H1 (cell line): ENCODE results near the gene ATP1A3. TPM values are rescaled to one million over a fixed set of nuclear protein-coding genes. Genes with fewer than 3 reads are reported as not detected.

Source experiments
- CTCF ChIA-PET: fragments of 300-600 bp; sonication (Branson Sonifier 250); formaldehyde crosslinking; loops from one replicate; lab custom pipeline; 2021; ENCODE audit not compliant: partially characterized antibody; lab: Charles Lee
- POLR2A ChIA-PET: fragments of 300-600 bp; sonication (Branson Sonifier 250); formaldehyde crosslinking; loops from one replicate; lab custom pipeline; 2021; ENCODE audit warnings: inconsistent platforms; ENCODE audit not compliant: partially characterized antibody; lab: Charles Lee
- DNase-seq, 2 experiments: peaks; one replicate each; pipeline versions ENCODE4 v3.0.0 to v3.0.0-alpha.2; 2010 to 2022; ENCODE audit warnings: low spot score in 2 of 2, low read depth in 1 of 2, mixed read lengths in 1 of 2
- FAIRE-seq: peaks from 2 replicates; lab custom pipeline; 2011; peaks lifted over from hg19 to GRCh38; lab: Jason Lieb, UNC
- H2AFZ ChIP-seq: 2 replicates; pipeline ENCODE4 v1.8.1; 2012; ENCODE audit warnings: low read length, inconsistent platforms
- H2AK5ac ChIP-seq: 2 replicates; pipeline ENCODE4 v1.6.1; 2013; ENCODE audit warnings: low read depth, low read length
- H2BK120ac ChIP-seq: replicated peaks from 2 replicates; pipeline ENCODE3; 2013; ENCODE audit warnings: low read depth, low read length, inconsistent platforms
- H2BK12ac ChIP-seq: 2 replicates; pipeline ENCODE4 v1.6.1; 2013; ENCODE audit warnings: low read depth, low read length
- H2BK15ac ChIP-seq: 2 replicates; pipeline ENCODE4 v1.6.1; 2013; ENCODE audit warnings: low read length
- H2BK20ac ChIP-seq: 2 replicates; pipeline ENCODE4 v1.6.1; 2013; ENCODE audit warnings: low read length
- H2BK5ac ChIP-seq: 2 replicates; pipeline ENCODE4 v1.6.1; 2013; ENCODE audit warnings: low read depth, low read length
- H3K14ac ChIP-seq: 2 replicates; pipeline ENCODE4 v1.6.1; 2013; ENCODE audit warnings: inconsistent platforms; ENCODE audit not compliant: insufficient read length
- H3K18ac ChIP-seq: 2 replicates; pipeline ENCODE4 v1.6.1; 2013; ENCODE audit warnings: low read length; ENCODE audit errors: extremely low read depth
- H3K23ac ChIP-seq: 2 replicates; pipeline ENCODE4 v1.6.1; 2013; ENCODE audit warnings: inconsistent platforms; ENCODE audit not compliant: insufficient read length
- H3K23me2 ChIP-seq: 2 replicates; pipeline ENCODE4 v1.6.1; 2013; ENCODE audit warnings: low read depth, low read length
- H3K27ac ChIP-seq: 2 replicates; pipeline ENCODE4 v1.6.1; 2011; ENCODE audit warnings: low read depth, low read length, inconsistent platforms
- H3K27me3 ChIP-seq, 4 experiments: replicated peaks in 1 of 4; 1 replicate in 1 of 4; 2 replicates in 3 of 4; pipeline versions ENCODE4 v1.6.1 to v1.8.1; 2011 to 2013; ENCODE audit warnings: low read length in 3 of 4, mild to moderate bottlenecking in 3 of 4, inconsistent platforms in 2 of 4, mixed read lengths in 2 of 4, moderate library complexity in 1 of 4; ENCODE audit not compliant: control insufficient read depth in 3 of 4, insufficient read depth in 3 of 4; ENCODE audit errors: extremely low read depth in 1 of 4
- H3K36me3 ChIP-seq, 4 experiments: 2 replicates each; pipeline versions ENCODE4 v1.6.1 to v1.8.1; 2011 to 2013; ENCODE audit warnings: mild to moderate bottlenecking in 4 of 4, low read length in 3 of 4, moderate library complexity in 2 of 4, control low read depth in 1 of 4, inconsistent platforms in 1 of 4; ENCODE audit not compliant: insufficient read depth in 4 of 4, control insufficient read depth in 2 of 4
- H3K4ac ChIP-seq: replicated peaks from 2 replicates; pipeline ENCODE3; 2013; ENCODE audit warnings: low read length, low read depth, mixed read lengths, inconsistent platforms; ENCODE audit not compliant: insufficient read length
- H3K4me1 ChIP-seq, 4 experiments: replicated peaks in 1 of 4; 1 replicate in 1 of 4; 2 replicates in 3 of 4; pipeline versions ENCODE4 v1.6.1 to v1.8.1; 2011 to 2013; ENCODE audit warnings: low read length in 3 of 4, inconsistent platforms in 2 of 4, mixed read lengths in 1 of 4; ENCODE audit not compliant: insufficient read depth in 4 of 4, control insufficient read depth in 3 of 4
- H3K4me2 ChIP-seq, 2 experiments: 2 replicates each; pipeline versions ENCODE4 v1.6.1 to v1.8.1; 2011 to 2013; ENCODE audit warnings: low read depth in 2 of 2, low read length in 2 of 2, control low read depth in 1 of 2, inconsistent platforms in 1 of 2, mild to moderate bottlenecking in 1 of 2; ENCODE audit not compliant: insufficient read depth in 1 of 2
- H3K4me3 ChIP-seq, 4 experiments: fragments of 200-600, 300-600 bp in 1 of 4; sonication (generic), shearing (Covaris generic), sonication (Bioruptor Twin) in 1 of 4; 2 replicates each; pipeline versions ENCODE4 v1.5.1 to v1.8.1; 2011 to 2016; ENCODE audit warnings: low read length in 4 of 4, low read depth in 3 of 4, control low read depth in 2 of 4, inconsistent platforms in 2 of 4, mild to moderate bottlenecking in 2 of 4, mixed read lengths in 1 of 4, moderate library complexity in 1 of 4; ENCODE audit not compliant: insufficient read depth in 2 of 4; ENCODE audit errors: extremely low read depth in 1 of 4
- H3K56ac ChIP-seq: replicated peaks from 2 replicates; pipeline ENCODE3; 2013; ENCODE audit warnings: low read depth, mild to moderate bottlenecking, mixed read lengths, low read length, inconsistent platforms; ENCODE audit not compliant: insufficient read length
- H3K79me1 ChIP-seq: 2 replicates; pipeline ENCODE4 v1.6.1; 2013; ENCODE audit warnings: low read depth, low read length, control low read depth
- H3K79me2 ChIP-seq, 2 experiments: 2 replicates each; pipeline versions ENCODE4 v1.6.1 to v1.8.1; 2012 to 2013; ENCODE audit warnings: low read length in 2 of 2, mild to moderate bottlenecking in 2 of 2, inconsistent platforms in 1 of 2; ENCODE audit not compliant: insufficient read depth in 2 of 2, control insufficient read depth in 1 of 2
- H3K9ac ChIP-seq, 4 experiments: replicated peaks in 1 of 4; 1 replicate in 1 of 4; 2 replicates in 3 of 4; pipeline versions ENCODE4 v1.6.1 to v1.8.1; 2011 to 2013; ENCODE audit warnings: low read depth in 3 of 4, low read length in 3 of 4, control low read depth in 2 of 4, mild to moderate bottlenecking in 2 of 4, moderate library complexity in 2 of 4, inconsistent platforms in 1 of 4; ENCODE audit errors: extremely low read depth in 1 of 4
- H3K9me3 ChIP-seq, 2 experiments: 2 replicates each; pipeline versions ENCODE4 v1.6.1 to v1.8.1; 2012 to 2013; ENCODE audit warnings: mild to moderate bottlenecking in 2 of 2, moderate library complexity in 2 of 2, control low read depth in 1 of 2, inconsistent platforms in 1 of 2, low read depth in 1 of 2, low read length in 1 of 2, mixed read lengths in 1 of 2; ENCODE audit not compliant: insufficient read depth in 2 of 2
- H4K20me1 ChIP-seq, 2 experiments: replicated peaks in 1 of 2; 2 replicates each; pipeline versions ENCODE3 to v1.8.1; 2011 to 2013; ENCODE audit warnings: inconsistent platforms in 2 of 2, low read length in 2 of 2, mild to moderate bottlenecking in 1 of 2; ENCODE audit not compliant: insufficient read depth in 2 of 2, control insufficient read depth in 1 of 2
- H4K5ac ChIP-seq: 2 replicates; pipeline ENCODE4 v1.6.1; 2013; ENCODE audit warnings: low read length, low read depth, mixed read lengths, inconsistent platforms; ENCODE audit not compliant: insufficient read length
- H4K8ac ChIP-seq: 2 replicates; pipeline ENCODE4 v1.8.0; 2013; ENCODE audit warnings: mild to moderate bottlenecking, moderate library complexity, low read length, inconsistent platforms; ENCODE audit not compliant: insufficient read depth; ENCODE audit errors: extremely low read depth
- H4K91ac ChIP-seq: replicated peaks from 2 replicates; pipeline ENCODE3; 2013; ENCODE audit warnings: low read length, mixed read lengths, inconsistent platforms; ENCODE audit not compliant: insufficient read length
- CTCF ChIP-seq, 3 experiments: IDR thresholded peaks; 1 replicate in 2 of 3; 2 replicates in 1 of 3; pipeline versions ENCODE4 v1.5.1 to v1.6.1; 2011; ENCODE audit warnings: low read length in 3 of 3, mild to moderate bottlenecking in 3 of 3, inconsistent platforms in 2 of 3, low read depth in 1 of 3, moderate library complexity in 1 of 3; ENCODE audit not compliant: insufficient read depth in 1 of 3; ENCODE audit errors: control extremely low read depth in 1 of 3
- EGR1 ChIP-seq: IDR thresholded peaks from 2 replicates; pipeline ENCODE4 v1.6.1; 2011; ENCODE audit warnings: low read depth, low read length, borderline replicate concordance
- RNF2 ChIP-seq: fragments of 200-900, 300-1000 bp; sonication (generic); IDR thresholded peaks from 2 replicates; pipeline ENCODE4 v1.7.1; 2016; ENCODE audit warnings: borderline replicate concordance, low read depth, mild to moderate bottlenecking, antibody characterized with exemption, low read length; ENCODE audit not compliant: poor library complexity, severe bottlenecking; ENCODE audit errors: missing control alignments
- SIN3A ChIP-seq, 2 experiments: IDR thresholded peaks in 1 of 2; conservative IDR thresholded peaks in 1 of 2; 2 replicates each; pipeline ENCODE4 v1.6.1; 2011 to 2012; ENCODE audit warnings: low read length in 2 of 2, improper control_type of control experiment in 1 of 2, low read depth in 1 of 2, mild to moderate bottlenecking in 1 of 2
- SUZ12 ChIP-seq: fragments of 200-600 bp; sonication (generic); IDR thresholded peaks from 2 replicates; pipeline ENCODE4 v1.6.1; 2012; ENCODE audit warnings: mild to moderate bottlenecking, inconsistent platforms, low read length, moderate library complexity, mixed read lengths
- WGBS, 2 experiments: shearing (Covaris generic) in 1 of 2; methylation state at CpG; one replicate each; pipeline versions ENCODE4 v1.1.6 to v1.1.7; 2013 to 2015; ENCODE audit warnings: low lambda C conversion rate in 2 of 2, mixed read lengths in 2 of 2, inconsistent platforms in 1 of 2, low coverage in 1 of 2, missing lambda C conversion rate in 1 of 2; ENCODE audit not compliant: insufficient replicate concordance in 2 of 2, insufficient coverage in 1 of 2, insufficient read length in 1 of 2; ENCODE audit errors: extremely low coverage in 1 of 2, missing lambda C conversion rate in 1 of 2; 5-methylcytosine and 5-hydroxymethylcytosine counted together
- polyA plus RNA-seq, 7 experiments: library from polyadenylated mRNA; depleted of rRNA in 3 of 7; stranded (reverse) in 5 of 7; unstranded in 2 of 7; fragments of >200 nt in 5 of 7; fragments of 200-250 nt in 2 of 7; gene quantifications; 1 replicate in 5 of 7; 2 replicates in 1 of 7; 4 replicates in 1 of 7; pipeline versions ENCODE4 v1.2.1 to v1.2.3, GENCODE V29; 2011 to 2013; ENCODE audit warnings: missing spikeins in 2 of 7, mixed read lengths in 2 of 7
- total RNA-seq: library from RNA; stranded (reverse); fragmentation: NEBNext Ultra II Directional; extraction: Animal tissue kit (Norgen Biotek cat#: 25700); gene quantifications from 2 replicates; pipeline ENCODE4 v1.2.1, GENCODE V29; 2021

The ATP1A3 gene
- total and polyA plus RNA-seq, 2 of the 8 experiments (the other 6 are each of a cell fraction or from before 2014, with no cell fraction given), result 11.1 to 41.2 TPM

GRCh38 chr19:41920882-41921576 is 73.0 kb downstream of the ATP1A3 start:
- H3K4me2 ChIP-seq, result peak overlapping the region; percentile 23 to 44; a peak in 3 of 4 replicates
- no peak overlapping the region for H2BK120ac ChIP-seq
- WGBS, 2 experiments, result 21% methylated on average over 11 of the region's 26 CpGs; no CpG with 5 or more reads in 1 of the 2 experiments

More at GRCh38 chr19:41920882-41921576, 73.0 kb downstream of the ATP1A3 start:
- no peak overlapping the region for H3K56ac ChIP-seq
- H3K4ac ChIP-seq, result no peak overlapping the region
- H2AFZ ChIP-seq, result no peak overlapping the region
- H3K79me2 ChIP-seq, result no peaks in the 10 kb centered on the region
- peak overlapping the region; percentile 85; the same call in 1 of the 2 replicates for H2BK15ac ChIP-seq
- ChIA-PET CTCF (interaction anchor here (1.2 to 2.1 kb wide), 5 partner anchors 11 to 36 kb away, joined by 3 to 9 read pairs (median 5); no protein-coding TSS in a partner anchor), POLR2A (interaction anchor here (0.5 to 3.8 kb wide), 8 partner anchors 10 to 87 kb away, joined by 3 to 20 read pairs (median 4); partner anchors contain the start of genes RABAC1 and RPS19)
- H2BK5ac ChIP-seq, result no peak overlapping the region; the same call in 1 of the 2 replicates
- H2AK5ac ChIP-seq, result no peak overlapping the region
- no peak overlapping the region for H3K14ac ChIP-seq
- H2BK12ac ChIP-seq, result peak overlapping the region; percentile 75; the same call in 1 of the 2 replicates
- H4K91ac ChIP-seq, result no peak overlapping the region
- peaks cover 6 to 48% of the 10 kb centered on the region in 2 experiments for H4K20me1 ChIP-seq
- FAIRE-seq (no peak), DNase-seq (no peak)
- H3K23me2 ChIP-seq, result peaks cover 13% of the 10 kb centered on the region
- H3K27me3 ChIP-seq, result peaks cover 64 to 99% (median 95%) of the 10 kb centered on the region in 4 experiments
- no peak overlapping the region; the same call in 1 of the 2 replicates for H3K18ac ChIP-seq
- no peak overlapping the region for H3K23ac ChIP-seq
- H3K4me1 ChIP-seq, result peaks cover 0 to 14% (median 7%) of the 10 kb centered on the region in 4 experiments; a peak in 6 of 7 replicates
- H3K9ac ChIP-seq, result no peak overlapping the region
- no peak overlapping the region for H4K5ac ChIP-seq
- no peaks in the 10 kb centered on the region for H3K36me3 ChIP-seq
- no peak overlapping the region; the same call in 1 of the 2 replicates for H2BK20ac ChIP-seq
- H4K8ac ChIP-seq, result peak overlapping the region; percentile 74
- H3K9me3 ChIP-seq, result no peaks in the 10 kb centered on the region
- TF ChIP-seq SUZ12 (peak; percentile 71), RNF2 (peak; percentile 57), CTCF (IDR thresholded peaks at IDR 0.05; ENCODE audit: control extremely low read depth in 1 of 3, insufficient read depth in 1 of 3, low read depth in 1 of 3, low read length in 3 of 3) (peak in 1 of 3 experiments; percentile 36; a peak in 1 of 4 replicates), EGR1 (no peak), SIN3A (conservative IDR thresholded peaks at IDR 0.05 in 1 of 2, IDR thresholded peaks at IDR 0.05 in 1 of 2; ENCODE audit: low read depth in 1 of 2, low read length in 2 of 2) (no peak)
- peak overlapping the region in 3 of 4 experiments; percentile 3 to 19 (median 11); a peak in 3 of 8 replicates for H3K4me3 ChIP-seq
- H3K27ac ChIP-seq, result no peak overlapping the region
- H3K79me1 ChIP-seq, result no peaks in the 10 kb centered on the region; the same call in 1 of the 2 replicates
